ENCODE results near the gene PANK3. TPM values are rescaled to one million over a fixed set of nuclear protein-coding genes. Genes with fewer than 3 reads are reported as not detected.
A peak's percentile ranks its signal among the peaks of the same experiment; 100 is the strongest.

Gene PANK3
- total RNA-seq, 2 experiments from 2014 or later: 58.7 to 60.6 TPM

- no peak overlapping the region for H3K27ac Mint-ChIP-seq
- H3K36me3 Mint-ChIP-seq (ENCODE audit: low read depth): no peaks in the 10 kb centered on the region
- no peak overlapping the region for H3K4me3 Mint-ChIP-seq
- ChIA-PET POLR2A (interaction anchor here (0.6 kb wide), 1 partner anchor 513 kb away, joined by 3 read pairs; no protein-coding TSS in a partner anchor), CTCF (no interaction called here)
- ATAC-seq (no peak), DNase-seq (no peak)
- H3K27me3 Mint-ChIP-seq: no peaks in the 10 kb centered on the region
- no peaks in the 10 kb centered on the region for H3K9me3 Mint-ChIP-seq
- peaks cover 21% of the 10 kb centered on the region for H3K4me1 Mint-ChIP-seq (ENCODE audit: low read depth)
- TF ChIP-seq, protein P1, sequence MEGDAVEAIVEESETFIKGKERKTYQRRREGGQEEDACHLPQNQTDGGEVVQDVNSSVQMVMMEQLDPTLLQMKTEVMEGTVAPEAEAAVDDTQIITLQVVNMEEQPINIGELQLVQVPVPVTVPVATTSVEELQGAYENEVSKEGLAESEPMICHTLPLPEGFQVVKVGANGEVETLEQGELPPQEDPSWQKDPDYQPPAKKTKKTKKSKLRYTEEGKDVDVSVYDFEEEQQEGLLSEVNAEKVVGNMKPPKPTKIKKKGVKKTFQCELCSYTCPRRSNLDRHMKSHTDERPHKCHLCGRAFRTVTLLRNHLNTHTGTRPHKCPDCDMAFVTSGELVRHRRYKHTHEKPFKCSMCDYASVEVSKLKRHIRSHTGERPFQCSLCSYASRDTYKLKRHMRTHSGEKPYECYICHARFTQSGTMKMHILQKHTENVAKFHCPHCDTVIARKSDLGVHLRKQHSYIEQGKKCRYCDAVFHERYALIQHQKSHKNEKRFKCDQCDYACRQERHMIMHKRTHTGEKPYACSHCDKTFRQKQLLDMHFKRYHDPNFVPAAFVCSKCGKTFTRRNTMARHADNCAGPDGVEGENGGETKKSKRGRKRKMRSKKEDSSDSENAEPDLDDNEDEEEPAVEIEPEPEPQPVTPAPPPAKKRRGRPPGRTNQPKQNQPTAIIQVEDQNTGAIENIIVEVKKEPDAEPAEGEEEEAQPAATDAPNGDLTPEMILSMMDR (IDR thresholded peaks at IDR 0.05): no peak
- intact Hi-C loops (cut with micrococcal nuclease): no loop called here
These were observed 29.7 kb upstream of the PANK3 start for GRCh38 chr5:168608821-168609220.

GRCh38 chr5:168608386-168608785 is 29.2 kb upstream of the PANK3 start:
- Mint-ChIP-seq H3K9me3 (no peaks in the 10 kb centered on the region), H3K27ac (no peak overlapping the region), H3K4me1 (ENCODE audit: low read depth) (peaks cover 19% of the 10 kb centered on the region), H3K27me3 (no peaks in the 10 kb centered on the region), H3K36me3 (ENCODE audit: low read depth) (no peaks in the 10 kb centered on the region), H3K4me3 (no peak overlapping the region)
- CTCF ChIA-PET: no interaction called here
- ATAC-seq (peak; percentile 7), DNase-seq (no peak)
- TF ChIP-seq, protein P1 (IDR thresholded peaks at IDR 0.05): no peak
- POLR2A ChIA-PET: interaction anchor here (0.6 kb wide), 1 partner anchor 513 kb away, joined by 3 read pairs; no protein-coding TSS in a partner anchor
- intact Hi-C loops (cut with micrococcal nuclease): no loop called here

GRCh38 chr5:168607946-168608345 is 28.8 kb upstream of the PANK3 start:
- Mint-ChIP-seq H3K4me3 (no peak overlapping the region), H3K27ac (no peak overlapping the region), H3K4me1 (ENCODE audit: low read depth) (peaks cover 15% of the 10 kb centered on the region), H3K36me3 (ENCODE audit: low read depth) (no peaks in the 10 kb centered on the region), H3K27me3 (no peaks in the 10 kb centered on the region), H3K9me3 (no peaks in the 10 kb centered on the region)
- peak; percentile 83 for ATAC-seq
- ChIA-PET CTCF (no interaction called here), POLR2A (no interaction called here)
- DNase-seq: peak; percentile 64
- intact Hi-C loops (cut with micrococcal nuclease): no loop called here
- TF ChIP-seq, protein P1 (IDR thresholded peaks at IDR 0.05): no peak

DNA sequence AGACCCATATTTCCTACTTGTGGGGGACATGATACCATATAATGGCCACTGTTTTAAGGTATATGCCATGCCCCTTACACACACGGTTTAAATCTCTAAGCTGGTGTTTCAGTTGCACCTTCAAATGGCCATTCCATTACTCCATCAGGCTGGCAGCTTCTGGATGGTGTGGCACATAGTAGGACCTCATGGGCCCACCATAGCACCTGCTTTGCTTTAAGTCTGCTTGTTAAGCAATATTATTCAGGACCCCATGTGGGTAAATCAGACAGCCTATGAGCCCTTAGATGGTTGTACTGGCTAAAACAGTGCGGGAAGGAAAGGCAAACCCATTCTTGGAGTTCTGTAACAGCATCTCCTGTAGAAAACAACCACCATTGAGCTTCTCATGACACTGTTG is 27.4 kb upstream of the PANK3 start:
- no peaks in the 10 kb centered on the region for H3K27me3 Mint-ChIP-seq
- H3K9me3 Mint-ChIP-seq: no peaks in the 10 kb centered on the region
- intact Hi-C loops (cut with micrococcal nuclease): no loop called here
- DNase-seq (no peak), ATAC-seq (no peak)
- POLR2A ChIA-PET: no interaction called here
- CTCF ChIA-PET: no interaction called here
- H3K27ac Mint-ChIP-seq: no peak overlapping the region
- H3K36me3 Mint-ChIP-seq (ENCODE audit: low read depth): no peaks in the 10 kb centered on the region
- H3K4me1 Mint-ChIP-seq (ENCODE audit: low read depth): peaks cover 11% of the 10 kb centered on the region
- H3K4me3 Mint-ChIP-seq: no peak overlapping the region
- TF ChIP-seq, protein P1 (IDR thresholded peaks at IDR 0.05): no peak

DNA sequence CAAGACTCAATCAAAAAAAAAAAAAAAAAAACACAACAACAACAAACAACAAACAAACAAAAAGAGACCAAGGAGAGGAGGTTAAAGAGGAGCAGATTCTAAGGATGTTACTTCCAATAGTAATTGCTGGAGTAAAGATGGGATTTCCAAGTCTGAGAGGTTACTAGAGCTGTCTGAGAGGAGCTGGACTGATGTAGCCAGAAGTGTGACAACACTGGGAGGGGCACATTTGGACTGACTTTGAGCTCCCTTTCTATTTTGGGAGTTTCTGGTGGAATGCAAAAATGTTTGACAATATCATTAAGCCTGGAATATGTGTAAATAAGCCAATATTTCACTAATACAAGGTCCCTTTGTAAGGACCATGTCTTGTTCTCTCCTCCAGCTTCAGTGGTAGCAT is 25.3 kb upstream of the PANK3 start:
- H3K36me3 Mint-ChIP-seq (ENCODE audit: low read depth): no peaks in the 10 kb centered on the region
- POLR2A ChIA-PET: interaction anchor here (1.2 kb wide), 1 partner anchor 76 kb away, joined by 4 read pairs; no protein-coding TSS in a partner anchor
- intact Hi-C loops (cut with micrococcal nuclease): no loop called here

More for the DNA sequence above, 25.3 kb upstream of the PANK3 start:
- Mint-ChIP-seq H3K27ac (no peak overlapping the region), H3K27me3 (no peaks in the 10 kb centered on the region), H3K4me3 (no peak overlapping the region), H3K4me1 (ENCODE audit: low read depth) (peaks cover 11% of the 10 kb centered on the region), H3K9me3 (no peaks in the 10 kb centered on the region)
- ATAC-seq (no peak), DNase-seq (no peak)
- TF ChIP-seq, protein P1 (IDR thresholded peaks at IDR 0.05): no peak
- CTCF ChIA-PET: no interaction called here

All from activated CD8-positive, alpha-beta T cell treated with anti-CD3 and anti-CD28 coated beads for 36 hours (primary cell).